Mesendoderm (in vitro differentiated cells): ENCODE data around the gene RSRC2.
A peak's percentile ranks its signal among the peaks of the same experiment; 100 is the strongest.
"Not testable (repeated sequence)": the region's sequence is repeated elsewhere in the genome, so short reads cannot be mapped to it uniquely, and the experiment has no call there.

ENCODE experiments used
- DNase-seq: peaks from one replicate; pipeline ENCODE4 v3.0.0; 2013
- H2AK5ac ChIP-seq: 2 replicates; pipeline ENCODE4 v1.6.1; 2013; ENCODE audit warnings: low read length, inconsistent platforms
- H2BK120ac ChIP-seq: 2 replicates; pipeline ENCODE4 v1.6.1; 2013; ENCODE audit warnings: low read depth, mild to moderate bottlenecking, low read length, moderate library complexity, mixed read lengths
- H2BK15ac ChIP-seq: replicated peaks from 2 replicates; pipeline ENCODE4 v1.6.1; 2013; ENCODE audit warnings: low read depth, mild to moderate bottlenecking, moderate library complexity
- H2BK5ac ChIP-seq: 2 replicates; pipeline ENCODE4 v1.6.1; 2013; ENCODE audit warnings: low read length, inconsistent platforms
- H3K18ac ChIP-seq: 2 replicates; pipeline ENCODE4 v1.6.1; 2013; ENCODE audit warnings: mild to moderate bottlenecking, low read length, mixed read lengths
- H3K23ac ChIP-seq: one replicate; pipeline ENCODE4 v1.6.1; 2013; ENCODE audit warnings: low read length
- H3K27ac ChIP-seq: 2 replicates; pipeline ENCODE4 v1.5.1; 2013; ENCODE audit warnings: low read depth, mild to moderate bottlenecking, inconsistent platforms, low read length, moderate library complexity
- H3K27me3 ChIP-seq: 2 replicates; pipeline ENCODE4 v1.6.1; 2013; ENCODE audit warnings: low read length, control low read depth, mild to moderate bottlenecking, inconsistent platforms; ENCODE audit not compliant: insufficient read depth, poor library complexity
- H3K36me3 ChIP-seq: 2 replicates; pipeline ENCODE4 v1.6.1; 2013; ENCODE audit warnings: low read length, inconsistent platforms; ENCODE audit not compliant: control insufficient read depth, insufficient read depth
- H3K4ac ChIP-seq: one replicate; pipeline ENCODE4 v1.6.1; 2013; ENCODE audit warnings: low read depth, mild to moderate bottlenecking, low read length, moderate library complexity
- H3K4me1 ChIP-seq: 2 replicates; pipeline ENCODE4 v1.6.1; 2013; ENCODE audit warnings: low read depth, low read length, inconsistent platforms; ENCODE audit not compliant: control insufficient read depth
- H3K4me2 ChIP-seq: 2 replicates; pipeline ENCODE4 v1.6.1; 2013; ENCODE audit warnings: low read length
- H3K4me3 ChIP-seq: 2 replicates; pipeline ENCODE4 v1.5.1; 2013; ENCODE audit warnings: mild to moderate bottlenecking, low read length
- H3K56ac ChIP-seq: one replicate; pipeline ENCODE4 v1.6.1; 2013; ENCODE audit warnings: low read length
- H3K79me1 ChIP-seq: 2 replicates; pipeline ENCODE4 v1.6.1; 2013; ENCODE audit warnings: low read length, inconsistent platforms
- H3K79me2 ChIP-seq: 2 replicates; pipeline ENCODE4 v1.6.1; 2013; ENCODE audit warnings: mild to moderate bottlenecking, low read length; ENCODE audit not compliant: control insufficient read depth, insufficient read depth
- H3K9ac ChIP-seq: 2 replicates; pipeline ENCODE4 v1.6.1; 2013; ENCODE audit warnings: low read length, inconsistent platforms
- H4K5ac ChIP-seq: one replicate; pipeline ENCODE4 v1.6.1; 2013; ENCODE audit warnings: low read length
- H4K8ac ChIP-seq: one replicate; pipeline ENCODE4 v1.6.1; 2013; ENCODE audit warnings: low read depth, mild to moderate bottlenecking, control low read depth, low read length, moderate library complexity
- WGBS: extraction: QIAGEN DNeasy Blood & Tissue Kit; methylation state at CpG from one replicate; pipeline ENCODE4 v1.1.7; 2013; ENCODE audit warnings: low lambda C conversion rate, missing lambda C conversion rate; ENCODE audit not compliant: insufficient coverage; ENCODE audit errors: extremely low coverage; 5-methylcytosine and 5-hydroxymethylcytosine counted together

RSRC2 gene

DNA sequence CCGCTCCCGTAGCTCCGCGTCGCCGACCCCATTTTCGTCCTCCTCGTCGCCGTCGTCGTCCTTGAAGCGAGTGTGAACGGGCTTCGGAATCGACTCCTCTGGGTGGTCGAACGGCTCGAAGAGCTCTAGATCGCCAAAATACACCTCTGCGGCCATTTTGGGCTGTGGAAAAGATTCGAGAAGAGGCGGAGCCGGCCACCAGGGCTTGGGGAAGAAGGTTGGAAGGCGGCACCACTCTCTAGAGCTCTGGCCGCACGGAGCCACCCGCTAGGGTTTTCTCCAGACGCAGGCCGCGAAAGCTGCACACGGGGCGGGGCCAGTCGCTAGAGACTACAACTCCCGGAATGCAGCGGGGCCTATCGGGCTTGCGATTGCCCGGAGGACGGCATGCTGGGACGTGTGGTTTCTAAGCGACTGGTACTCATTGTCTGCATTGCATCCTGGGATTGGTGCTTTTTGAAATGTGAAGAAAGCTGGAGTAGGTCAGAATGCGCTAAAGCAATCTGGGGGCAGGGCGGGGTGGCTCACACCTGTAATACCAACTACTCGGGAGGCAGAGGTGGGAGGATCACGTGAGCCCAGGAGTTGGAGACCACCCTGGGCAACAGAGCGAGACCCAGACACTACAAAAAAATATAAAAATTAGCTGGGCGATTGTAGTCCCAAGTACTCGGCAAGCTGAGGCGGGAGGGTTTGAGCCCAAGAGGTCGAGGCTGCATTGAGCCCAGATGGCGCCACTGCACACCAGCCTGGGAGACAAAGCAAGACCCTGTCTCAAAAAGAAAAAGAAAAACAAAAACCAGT lies 25.8 kb downstream of the RSRC2 start, which contains the start of gene ZCCHC8:
Gene ZCCHC8 (minus strand): TSS at position 248 of the 804 bp plus-strand sequence. CDS start 92 bp downstream, at position 156.
- WGBS: no CpG with 5 or more reads among the region's 52 CpGs
- no peak within 1 kb of the TSS for H2BK15ac ChIP-seq
- H3K4me2 ChIP-seq: peak within 1 kb of the TSS; percentile 45
- no peak within 1 kb of the TSS for H3K23ac ChIP-seq
- peak within 1 kb of the TSS; percentile 98 for H3K27ac ChIP-seq
- peak; percentile 100 for DNase-seq
- no peak within 1 kb of the TSS for H4K8ac ChIP-seq
- peak within 1 kb of the TSS; percentile 88 for H3K4ac ChIP-seq
- peak within 1 kb of the TSS; percentile 96 for H3K9ac ChIP-seq
- peak within 1 kb of the TSS; percentile 88 for H3K4me3 ChIP-seq
- peaks cover 8% of the 10 kb centered on the region for H3K79me2 ChIP-seq
- H4K5ac ChIP-seq: no peak within 1 kb of the TSS
- H3K27me3 ChIP-seq: no peaks in the 10 kb centered on the region
- no peak within 1 kb of the TSS for H2AK5ac ChIP-seq
- peak within 1 kb of the TSS; percentile 85 for H3K18ac ChIP-seq
- peak within 1 kb of the TSS; percentile 41 for H2BK5ac ChIP-seq
- H3K36me3 ChIP-seq: peaks cover 3% of the 10 kb centered on the region
- H3K56ac ChIP-seq: peak within 1 kb of the TSS; percentile 97
- no peak within 1 kb of the TSS for H2BK120ac ChIP-seq
- no peaks in the 10 kb centered on the region for H3K79me1 ChIP-seq
- H3K4me1 ChIP-seq: no peaks in the 10 kb centered on the region

DNA sequence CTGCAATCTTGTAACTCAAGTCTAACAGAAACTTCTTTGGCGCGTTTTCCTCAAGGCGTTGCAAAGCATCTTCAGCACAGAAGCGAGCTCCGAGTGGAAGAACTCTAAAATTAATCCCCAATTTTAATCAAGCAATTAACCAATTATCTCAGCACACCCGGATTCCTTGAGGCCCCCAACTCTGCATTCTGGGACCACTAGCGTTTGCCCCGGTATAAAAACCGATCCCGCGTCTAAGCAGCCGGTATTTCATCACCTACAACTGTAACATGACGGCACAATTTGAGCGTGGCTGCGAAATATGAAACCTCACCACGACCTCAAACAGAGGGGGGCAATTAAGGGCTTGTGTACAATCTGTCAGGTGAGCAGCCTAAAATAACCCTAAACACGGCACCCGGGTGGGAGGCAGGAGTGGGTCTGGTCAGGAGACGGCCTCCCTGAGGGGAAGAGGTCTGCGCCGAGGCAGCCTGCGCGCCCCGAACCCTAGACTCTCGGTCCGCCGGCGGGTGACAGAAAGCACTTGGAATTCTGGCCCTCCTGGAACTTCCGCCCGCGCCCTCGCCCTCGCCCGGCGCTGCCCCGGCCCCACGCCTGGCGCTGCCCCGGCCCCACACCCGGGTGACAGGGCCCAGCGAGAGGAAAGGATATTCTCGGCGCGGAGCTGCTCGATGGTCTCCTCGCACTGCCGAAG lies 26.6 kb downstream of the RSRC2 start:
- Histone ChIP-seq H3K79me1 (no peaks in the 10 kb centered on the region), H3K4ac (peak overlapping the region; percentile 88), H3K4me3 (peak overlapping the region; percentile 88), H3K9ac (peak overlapping the region; percentile 96), H2BK5ac (peak overlapping the region; percentile 41), H3K79me2 (peaks cover 8% of the 10 kb centered on the region), H2AK5ac (no peak overlapping the region), H2BK120ac (no peak overlapping the region), H4K5ac (no peak overlapping the region), H3K23ac (no peak overlapping the region), H2BK15ac (no peak overlapping the region), H3K36me3 (no peaks in the 10 kb centered on the region), H3K18ac (peak overlapping the region; percentile 85), H3K27me3 (no peaks in the 10 kb centered on the region), H3K27ac (peak overlapping the region; percentile 98), H3K56ac (peak overlapping the region; percentile 97), H3K4me2 (peak overlapping the region; percentile 45), H3K4me1 (no peaks in the 10 kb centered on the region), H4K8ac (no peak overlapping the region)
- no CpG with 5 or more reads among the region's 47 CpGs for WGBS
- peak; percentile 76 for DNase-seq

GRCh38 chr12:122495258-122495657 lies 31.5 kb downstream of the RSRC2 start:
- H3K4ac ChIP-seq: no peak overlapping the region
- no peak overlapping the region for H2BK120ac ChIP-seq
- peaks cover 1% of the 10 kb centered on the region for H3K36me3 ChIP-seq
- H4K8ac ChIP-seq: no peak overlapping the region
- no peak overlapping the region for H3K23ac ChIP-seq
- no peak overlapping the region for H3K18ac ChIP-seq
- no peak for DNase-seq
- WGBS: no CpG with 5 or more reads among the region's 7 CpGs
- H3K4me2 ChIP-seq: no peak overlapping the region
- H3K27me3 ChIP-seq: no peaks in the 10 kb centered on the region
- no peak overlapping the region for H2BK15ac ChIP-seq
- no peak overlapping the region for H2BK5ac ChIP-seq
- no peak overlapping the region for H4K5ac ChIP-seq
- no peak overlapping the region for H3K27ac ChIP-seq
- no peaks in the 10 kb centered on the region for H3K4me1 ChIP-seq
- H3K56ac ChIP-seq: no peak overlapping the region
- H3K79me1 ChIP-seq: no peaks in the 10 kb centered on the region
- H3K9ac ChIP-seq: no peak overlapping the region
- no peak overlapping the region for H3K4me3 ChIP-seq
- peaks cover 8% of the 10 kb centered on the region for H3K79me2 ChIP-seq
- H2AK5ac ChIP-seq: no peak overlapping the region

GRCh38 chr12:122493222-122493621 lies 33.5 kb downstream of the RSRC2 start:
- H3K4me2 ChIP-seq: not testable (repeated sequence)

DNA sequence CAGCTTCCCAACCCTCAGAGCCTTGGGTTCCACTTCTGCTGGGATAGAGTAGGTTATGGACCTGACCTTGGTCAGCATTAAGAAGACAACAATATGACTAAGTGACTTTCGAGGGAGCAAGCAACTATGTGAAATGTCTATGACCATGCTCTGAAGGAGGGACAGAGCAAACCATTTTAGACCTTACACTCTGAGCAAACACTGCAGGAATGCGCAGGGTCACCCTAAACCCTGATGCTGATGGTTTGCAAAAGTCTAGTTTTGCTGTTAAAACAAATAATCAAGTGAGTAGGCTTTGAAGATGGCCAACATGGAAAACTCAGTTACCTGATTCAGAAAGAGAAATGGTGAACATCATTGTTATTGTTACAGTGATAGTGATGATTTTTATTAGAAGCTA lies 34.7 kb downstream of the RSRC2 start:
- Histone ChIP-seq H2AK5ac (no peak overlapping the region), H2BK15ac (no peak overlapping the region), H3K79me1 (no peaks in the 10 kb centered on the region), H3K27ac (no peak overlapping the region), H3K9ac (no peak overlapping the region), H3K4me1 (no peaks in the 10 kb centered on the region), H3K18ac (no peak overlapping the region), H3K56ac (no peak overlapping the region), H3K36me3 (peaks cover 1% of the 10 kb centered on the region), H2BK120ac (no peak overlapping the region), H2BK5ac (no peak overlapping the region), H3K79me2 (no peaks in the 10 kb centered on the region), H3K4me3 (no peak overlapping the region), H4K8ac (no peak overlapping the region), H4K5ac (no peak overlapping the region), H3K27me3 (no peaks in the 10 kb centered on the region), H3K23ac (no peak overlapping the region), H3K4ac (no peak overlapping the region), H3K4me2 (no peak overlapping the region)
- WGBS: no CpG with 5 or more reads among the region's 2 CpGs
- no peak for DNase-seq

More at GRCh38 chr12:122493222-122493621, 33.5 kb downstream of the RSRC2 start:
- H3K56ac ChIP-seq, DNase-seq, H2BK15ac ChIP-seq, H3K4ac ChIP-seq, H3K4me3 ChIP-seq, H4K5ac ChIP-seq, H3K27ac ChIP-seq, H3K4me1 ChIP-seq, H3K79me1 ChIP-seq, H3K23ac ChIP-seq, H2AK5ac ChIP-seq, H3K18ac ChIP-seq, H4K8ac ChIP-seq, H3K9ac ChIP-seq, H2BK5ac ChIP-seq, H3K36me3 ChIP-seq, H3K79me2 ChIP-seq, H3K27me3 ChIP-seq, H2BK120ac ChIP-seq: not testable (repeated sequence)
- no CpG with 5 or more reads among the region's 6 CpGs for WGBS
